ENCODE results near the gene ACTN4.

ACTN4 gene

GRCh38 chr19:38727306-38727867, 79.9 kb downstream of the ACTN4 start:
- H3K4me3 ChIP-seq (replicated peaks; ENCODE audit: low read depth, low read length) = no peak overlapping the region
- DNase-seq (ENCODE audit: low read depth) = no peak
- no peak for TF ChIP-seq CTCF (IDR thresholded peaks at IDR 0.05; ENCODE audit: low read length, missing control alignments)

DNA sequence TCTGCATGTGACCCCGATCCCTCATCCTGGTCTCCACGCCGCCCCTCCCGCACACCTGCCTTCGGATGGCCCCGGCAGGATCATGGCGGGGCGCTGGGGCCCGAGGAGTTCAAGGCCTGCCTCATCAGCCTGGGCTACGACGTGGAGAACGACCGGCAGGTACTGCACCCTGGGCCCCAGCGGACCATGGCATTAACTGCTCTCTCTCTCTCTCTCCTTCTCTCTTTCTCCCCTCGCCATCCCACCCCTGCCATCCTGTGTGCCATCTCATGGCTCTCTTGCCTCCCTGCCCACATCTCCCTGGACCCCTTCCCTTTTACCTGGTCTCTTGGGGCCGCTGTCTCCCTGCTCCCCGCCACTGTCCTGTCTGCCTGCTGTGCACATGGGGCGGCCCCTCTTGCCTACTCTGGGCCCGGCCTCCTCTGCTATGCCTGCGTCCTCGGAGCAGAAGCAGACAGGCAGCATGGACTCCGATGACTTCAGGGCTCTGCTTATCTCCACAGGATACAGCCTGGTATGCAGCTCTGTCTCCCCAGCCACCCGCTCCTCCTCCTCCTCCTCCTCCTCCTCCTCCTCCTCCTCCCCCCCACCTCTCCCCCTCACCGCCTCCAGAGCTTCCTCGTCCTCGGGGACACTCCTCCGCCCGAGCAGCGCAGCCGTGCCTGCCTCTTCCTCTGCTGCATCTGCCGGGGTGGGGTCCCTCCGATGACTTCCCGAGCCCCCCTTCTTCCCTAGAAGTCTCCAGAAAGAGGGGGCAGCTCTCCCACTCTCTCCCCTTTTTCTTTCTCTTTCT, 80.6 kb downstream of the ACTN4 start:
- no peak overlapping the region for H3K4me3 ChIP-seq (replicated peaks; ENCODE audit: low read depth, low read length)
- peak; percentile 89 for DNase-seq (ENCODE audit: low read depth)
- TF ChIP-seq CTCF (IDR thresholded peaks at IDR 0.05; ENCODE audit: low read length, missing control alignments) = no peak

DNA sequence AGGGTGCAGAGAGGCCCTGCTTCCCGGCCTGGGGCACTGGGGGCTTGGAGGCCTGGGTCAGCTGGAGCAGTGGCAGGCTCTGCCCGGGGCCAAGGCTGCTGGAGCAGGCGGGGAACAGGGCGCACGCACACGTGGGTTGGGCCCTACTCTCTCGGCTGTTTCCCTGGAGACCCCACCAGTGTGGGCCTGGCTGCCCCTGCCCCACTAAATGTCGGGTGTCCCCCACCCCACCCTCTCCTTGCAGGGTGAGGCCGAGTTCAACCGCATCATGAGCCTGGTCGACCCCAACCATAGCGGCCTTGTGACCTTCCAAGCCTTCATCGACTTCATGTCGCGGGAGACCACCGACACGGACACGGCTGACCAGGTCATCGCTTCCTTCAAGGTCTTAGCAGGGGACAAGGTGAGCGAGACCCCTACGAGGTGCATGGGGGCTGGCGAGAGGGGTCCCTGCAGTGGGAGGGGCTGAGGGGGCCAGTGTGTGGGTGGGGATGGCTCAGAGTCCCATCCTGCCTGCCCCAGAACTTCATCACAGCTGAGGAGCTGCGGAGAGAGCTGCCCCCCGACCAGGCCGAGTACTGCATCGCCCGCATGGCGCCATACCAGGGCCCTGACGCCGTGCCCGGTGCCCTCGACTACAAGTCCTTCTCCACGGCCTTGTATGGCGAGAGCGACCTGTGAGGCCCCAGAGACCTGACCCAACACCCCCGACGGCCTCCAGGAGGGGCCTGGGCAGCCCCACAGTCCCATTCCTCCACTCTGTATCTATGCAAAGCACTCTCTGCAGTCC, 81.5 kb downstream of the ACTN4 start:
- DNase-seq (ENCODE audit: low read depth) = no peak
- no peak for TF ChIP-seq CTCF (IDR thresholded peaks at IDR 0.05; ENCODE audit: low read length, missing control alignments)

DNA sequence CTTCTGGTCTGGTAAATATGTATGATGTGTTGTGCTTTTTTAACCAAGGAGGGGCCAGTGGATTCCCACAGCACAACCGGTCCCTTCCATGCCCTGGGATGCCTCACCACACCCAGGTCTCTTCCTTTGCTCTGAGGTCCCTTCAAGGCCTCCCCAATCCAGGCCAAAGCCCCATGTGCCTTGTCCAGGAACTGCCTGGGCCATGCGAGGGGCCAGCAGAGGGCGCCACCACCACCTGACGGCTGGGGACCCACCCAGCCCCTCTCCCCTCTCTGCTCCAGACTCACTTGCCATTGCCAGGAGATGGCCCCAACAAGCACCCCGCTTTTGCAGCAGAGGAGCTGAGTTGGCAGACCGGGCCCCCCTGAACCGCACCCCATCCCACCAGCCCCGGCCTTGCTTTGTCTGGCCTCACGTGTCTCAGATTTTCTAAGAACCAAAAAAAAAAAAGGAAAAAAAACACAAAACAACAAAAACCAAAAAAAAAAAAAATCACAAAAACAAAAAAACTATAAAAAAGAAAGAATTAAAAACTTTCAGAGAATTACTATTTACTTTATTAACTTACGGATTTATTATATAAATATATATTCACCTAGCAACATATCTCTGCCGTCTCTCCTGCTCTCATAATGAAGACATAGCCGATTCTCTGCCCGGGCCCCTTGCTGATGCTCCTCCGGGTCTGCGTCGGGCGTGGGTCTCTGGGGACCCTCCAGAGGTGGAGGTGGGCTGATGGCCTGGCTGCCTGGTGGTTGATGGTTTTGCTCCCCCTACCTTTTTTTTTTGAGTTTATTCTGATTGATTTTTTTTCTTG, 82.4 kb downstream of the ACTN4 start:
- peak; percentile 57 for DNase-seq (ENCODE audit: low read depth)
- peak; percentile 81 for TF ChIP-seq CTCF (IDR thresholded peaks at IDR 0.05; ENCODE audit: low read length, missing control alignments)
- H3K4me3 ChIP-seq (replicated peaks; ENCODE audit: low read depth, low read length) = no peak overlapping the region

More for the DNA sequence above, 81.5 kb downstream of the ACTN4 start:
- no peak overlapping the region for H3K4me3 ChIP-seq (replicated peaks; ENCODE audit: low read depth, low read length)

DNA sequence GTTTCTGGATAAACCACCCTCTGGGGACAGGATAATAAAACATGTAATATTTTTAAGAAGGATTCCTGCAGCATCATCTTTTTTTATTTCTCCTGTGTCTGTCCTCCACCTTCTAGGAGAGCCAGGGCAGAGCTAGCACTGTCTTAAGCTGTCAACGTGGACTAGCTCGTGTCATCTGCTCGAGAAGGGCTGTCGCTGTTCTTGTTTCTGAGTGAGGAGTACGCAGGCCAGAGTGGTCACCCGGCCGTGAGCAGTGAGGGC, 83.0 kb downstream of the ACTN4 start:
- no peak for DNase-seq (ENCODE audit: low read depth)

More for the DNA sequence above, 83.0 kb downstream of the ACTN4 start:
- no peak overlapping the region for H3K4me3 ChIP-seq (replicated peaks; ENCODE audit: low read depth, low read length)
- TF ChIP-seq CTCF (IDR thresholded peaks at IDR 0.05; ENCODE audit: low read length, missing control alignments) = no peak

All from fibroblast of pulmonary artery (primary cell).